ENCODE measurements around the gene RNF186. TPM values are rescaled to one million over a fixed set of nuclear protein-coding genes. Genes with fewer than 3 reads are reported as not detected.
A peak's percentile ranks its signal among the peaks of the same experiment; 100 is the strongest.

The RNF186 gene
- total and polyA plus RNA-seq, 2 of the 13 experiments (the other 11 are each of a cell fraction or from before 2014, with no cell fraction given): 0.07 to 0.20 TPM

DNA sequence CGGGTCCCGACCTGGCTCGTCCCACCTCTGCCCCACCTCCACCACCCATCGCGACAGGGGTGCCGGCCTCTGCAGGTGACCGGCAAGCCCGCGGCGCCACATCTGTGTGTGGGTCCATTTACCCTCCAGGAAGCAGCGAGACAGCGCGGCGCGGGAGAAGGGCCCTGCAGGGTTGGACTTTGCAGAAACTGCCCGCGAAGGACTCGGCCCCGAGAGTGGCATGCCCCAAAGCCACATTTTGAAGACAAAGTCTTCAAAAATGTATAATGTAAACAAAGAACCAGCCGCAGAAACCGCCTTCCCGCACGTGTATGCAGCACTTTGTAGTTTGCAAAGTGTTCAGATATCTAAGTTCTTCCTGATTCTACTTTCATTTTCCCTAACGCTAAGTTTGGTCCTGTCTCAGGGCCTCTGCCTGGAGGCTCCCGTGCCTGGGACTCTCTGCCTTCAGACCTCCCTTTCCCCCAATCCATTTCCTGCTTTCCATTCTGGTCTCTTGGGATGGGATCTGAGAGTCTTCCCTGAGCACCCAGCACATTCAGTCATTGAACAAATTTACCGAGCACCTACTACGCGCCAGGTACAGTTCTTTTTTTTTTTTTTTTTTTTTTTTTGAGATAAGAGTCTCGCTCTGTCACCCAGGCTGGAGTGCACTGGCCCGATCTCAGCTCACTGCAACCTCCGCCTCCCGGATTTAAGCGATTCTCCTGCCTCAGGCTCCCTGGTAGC, 14.8 kb downstream of the RNF186 start (continued):
- TF ChIP-seq ZNF768 (CRISPR knock-in tag; IDR thresholded peaks at IDR 0.05) (peak; percentile 35; the same call in 1 of the 2 replicates), ZNF782 (CRISPR knock-in tag; IDR thresholded peaks at IDR 0.05; ENCODE audit: borderline replicate concordance) (no peak), ZNF781 (CRISPR knock-in tag; IDR thresholded peaks at IDR 0.05; ENCODE audit: borderline replicate concordance, not compliant biosample characterization) (no peak), MTF1 (CRISPR knock-in tag; IDR thresholded peaks at IDR 0.05) (peak; percentile 60; the same call in 1 of the 2 replicates), CBX5 (CRISPR knock-in tag; IDR thresholded peaks at IDR 0.05; ENCODE audit: borderline replicate concordance) (no peak), ESRRA (CRISPR knock-in tag; IDR thresholded peaks at IDR 0.05; ENCODE audit: low read depth) (no peak), GATAD2A (CRISPR knock-in tag; IDR thresholded peaks at IDR 0.05) (no peak), ZNF546 (CRISPR knock-in tag; conservative IDR thresholded peaks at IDR 0.05) (no peak; the same call in 1 of the 2 replicates), NAIF1 (CRISPR knock-in tag; IDR thresholded peaks at IDR 0.05; ENCODE audit: borderline replicate concordance) (0 out of 2 replicates have a peak, but pooled peaks have one; percentile 47), ZNF382 (CRISPR knock-in tag; IDR thresholded peaks at IDR 0.05; ENCODE audit: borderline replicate concordance) (no peak), ZFAT (CRISPR knock-in tag; conservative IDR thresholded peaks at IDR 0.05) (no peak), ZNF10 (CRISPR knock-in tag; IDR thresholded peaks at IDR 0.05; ENCODE audit: borderline replicate concordance, low read depth) (no peak), ZNF749 (CRISPR knock-in tag; IDR thresholded peaks at IDR 0.05; ENCODE audit: borderline replicate concordance) (no peak), GATA4 (IDR thresholded peaks at IDR 0.05; ENCODE audit: borderline replicate concordance, low read depth) (no peak), CENPT (CRISPR knock-in tag; IDR thresholded peaks at IDR 0.05; ENCODE audit: low read depth) (no peak), HOXD1 (CRISPR knock-in tag; IDR thresholded peaks at IDR 0.05) (no peak), ZFX (CRISPR knock-in tag; IDR thresholded peaks at IDR 0.05; ENCODE audit: low read depth) (peak; percentile 62), ZFP37 (CRISPR knock-in tag; IDR thresholded peaks at IDR 0.05; ENCODE audit: borderline replicate concordance) (no peak), TEAD2 (CRISPR knock-in tag; IDR thresholded peaks at IDR 0.05) (no peak), YY1 (IDR thresholded peaks at IDR 0.05; ENCODE audit: insufficient read depth, insufficient replicate concordance, low read depth, low read length) (no peak), ARNT (IDR thresholded peaks at IDR 0.05) (no peak), ZNF138 (CRISPR knock-in tag; IDR thresholded peaks at IDR 0.05; ENCODE audit: low read depth) (no peak), SRY (CRISPR knock-in tag; IDR thresholded peaks at IDR 0.05) (no peak), SNAPC2 (CRISPR knock-in tag; IDR thresholded peaks at IDR 0.05) (no peak), EZH2 (conservative IDR thresholded peaks at IDR 0.05; ENCODE audit: low read depth, low read length) (no peak)
- TF ChIP-seq, protein P1, sequence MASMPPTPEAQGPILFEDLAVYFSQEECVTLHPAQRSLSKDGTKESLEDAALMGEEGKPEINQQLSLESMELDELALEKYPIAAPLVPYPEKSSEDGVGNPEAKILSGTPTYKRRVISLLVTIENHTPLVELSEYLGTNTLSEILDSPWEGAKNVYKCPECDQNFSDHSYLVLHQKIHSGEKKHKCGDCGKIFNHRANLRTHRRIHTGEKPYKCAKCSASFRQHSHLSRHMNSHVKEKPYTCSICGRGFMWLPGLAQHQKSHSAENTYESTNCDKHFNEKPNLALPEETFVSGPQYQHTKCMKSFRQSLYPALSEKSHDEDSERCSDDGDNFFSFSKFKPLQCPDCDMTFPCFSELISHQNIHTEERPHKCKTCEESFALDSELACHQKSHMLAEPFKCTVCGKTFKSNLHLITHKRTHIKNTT (CRISPR knock-in tag; IDR thresholded peaks at IDR 0.05): no peak
- TF ChIP-seq, protein P2, sequence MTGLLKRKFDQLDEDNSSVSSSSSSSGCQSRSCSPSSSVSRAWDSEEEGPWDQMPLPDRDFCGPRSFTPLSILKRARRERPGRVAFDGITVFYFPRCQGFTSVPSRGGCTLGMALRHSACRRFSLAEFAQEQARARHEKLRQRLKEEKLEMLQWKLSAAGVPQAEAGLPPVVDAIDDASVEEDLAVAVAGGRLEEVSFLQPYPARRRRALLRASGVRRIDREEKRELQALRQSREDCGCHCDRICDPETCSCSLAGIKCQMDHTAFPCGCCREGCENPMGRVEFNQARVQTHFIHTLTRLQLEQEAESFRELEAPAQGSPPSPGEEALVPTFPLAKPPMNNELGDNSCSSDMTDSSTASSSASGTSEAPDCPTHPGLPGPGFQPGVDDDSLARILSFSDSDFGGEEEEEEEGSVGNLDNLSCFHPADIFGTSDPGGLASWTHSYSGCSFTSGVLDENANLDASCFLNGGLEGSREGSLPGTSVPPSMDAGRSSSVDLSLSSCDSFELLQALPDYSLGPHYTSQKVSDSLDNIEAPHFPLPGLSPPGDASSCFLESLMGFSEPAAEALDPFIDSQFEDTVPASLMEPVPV (CRISPR knock-in tag; IDR thresholded peaks at IDR 0.05): no peak
- TF ChIP-seq, protein P3, sequence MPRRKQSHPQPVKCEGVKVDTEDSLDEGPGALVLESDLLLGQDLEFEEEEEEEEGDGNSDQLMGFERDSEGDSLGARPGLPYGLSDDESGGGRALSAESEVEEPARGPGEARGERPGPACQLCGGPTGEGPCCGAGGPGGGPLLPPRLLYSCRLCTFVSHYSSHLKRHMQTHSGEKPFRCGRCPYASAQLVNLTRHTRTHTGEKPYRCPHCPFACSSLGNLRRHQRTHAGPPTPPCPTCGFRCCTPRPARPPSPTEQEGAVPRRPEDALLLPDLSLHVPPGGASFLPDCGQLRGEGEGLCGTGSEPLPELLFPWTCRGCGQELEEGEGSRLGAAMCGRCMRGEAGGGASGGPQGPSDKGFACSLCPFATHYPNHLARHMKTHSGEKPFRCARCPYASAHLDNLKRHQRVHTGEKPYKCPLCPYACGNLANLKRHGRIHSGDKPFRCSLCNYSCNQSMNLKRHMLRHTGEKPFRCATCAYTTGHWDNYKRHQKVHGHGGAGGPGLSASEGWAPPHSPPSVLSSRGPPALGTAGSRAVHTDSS (CRISPR knock-in tag; conservative IDR thresholded peaks at IDR 0.05): no peak

Data from HepG2 (cell line).